Measurements from ENCODE around the gene TSC1.

Gene TSC1

DNA sequence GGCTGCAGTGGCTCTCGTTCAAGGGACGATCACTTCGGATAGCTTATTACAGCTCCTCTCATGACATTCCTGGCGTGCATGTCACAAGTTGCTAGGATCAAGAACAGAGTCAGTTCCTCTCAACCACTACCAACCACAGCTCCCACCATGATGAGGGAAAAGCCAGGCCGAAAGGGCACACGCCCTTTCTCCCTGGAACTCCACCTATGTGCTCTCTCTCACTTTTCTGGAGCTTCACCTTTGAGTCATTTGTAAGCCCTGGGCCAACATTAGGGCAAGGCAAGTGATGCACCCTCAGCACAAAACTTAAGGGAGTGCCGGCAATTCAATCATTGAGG, 64.1 kb downstream of the TSC1 start:
- DNase-seq (ENCODE audit: low read depth): peak; percentile 19
- no peak overlapping the region for H3K4me3 ChIP-seq (ENCODE audit: low read length)

GRCh38 chr9:132879457-132880323, 64.7 kb downstream of the TSC1 start:
- H3K4me3 ChIP-seq (ENCODE audit: low read length): no peak overlapping the region
- no peak for DNase-seq (ENCODE audit: low read depth)
- TF ChIP-seq, protein P1, sequence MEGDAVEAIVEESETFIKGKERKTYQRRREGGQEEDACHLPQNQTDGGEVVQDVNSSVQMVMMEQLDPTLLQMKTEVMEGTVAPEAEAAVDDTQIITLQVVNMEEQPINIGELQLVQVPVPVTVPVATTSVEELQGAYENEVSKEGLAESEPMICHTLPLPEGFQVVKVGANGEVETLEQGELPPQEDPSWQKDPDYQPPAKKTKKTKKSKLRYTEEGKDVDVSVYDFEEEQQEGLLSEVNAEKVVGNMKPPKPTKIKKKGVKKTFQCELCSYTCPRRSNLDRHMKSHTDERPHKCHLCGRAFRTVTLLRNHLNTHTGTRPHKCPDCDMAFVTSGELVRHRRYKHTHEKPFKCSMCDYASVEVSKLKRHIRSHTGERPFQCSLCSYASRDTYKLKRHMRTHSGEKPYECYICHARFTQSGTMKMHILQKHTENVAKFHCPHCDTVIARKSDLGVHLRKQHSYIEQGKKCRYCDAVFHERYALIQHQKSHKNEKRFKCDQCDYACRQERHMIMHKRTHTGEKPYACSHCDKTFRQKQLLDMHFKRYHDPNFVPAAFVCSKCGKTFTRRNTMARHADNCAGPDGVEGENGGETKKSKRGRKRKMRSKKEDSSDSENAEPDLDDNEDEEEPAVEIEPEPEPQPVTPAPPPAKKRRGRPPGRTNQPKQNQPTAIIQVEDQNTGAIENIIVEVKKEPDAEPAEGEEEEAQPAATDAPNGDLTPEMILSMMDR (conservative IDR thresholded peaks at IDR 0.05; ENCODE audit: low read depth, low read length): no peak

More for the DNA sequence above, 64.1 kb downstream of the TSC1 start:
- TF ChIP-seq, protein P1 (conservative IDR thresholded peaks at IDR 0.05; ENCODE audit: low read depth, low read length): no peak

- no peak for DNase-seq (ENCODE audit: low read depth)
- TF ChIP-seq, protein P1 (conservative IDR thresholded peaks at IDR 0.05; ENCODE audit: low read depth, low read length): no peak
- peak within 1 kb of the TSS; percentile 97 for H3K4me3 ChIP-seq (ENCODE audit: low read length)
Measured at GRCh38 chr9:132878695-132879456, 65.5 kb downstream of the TSC1 start, which contains the start of gene SPACA9. TSS of gene SPACA9 (plus strand) at chr9:132878898. CDS start at chr9:132883948, 5,050 bp downstream.

GRCh38 chr9:132877824-132878694, 66.4 kb downstream of the TSC1 start, which contains the start of gene AK8:
TSS of gene AK8 (minus strand) at chr9:132878284. CDS start at chr9:132878255, 29 bp downstream.
- H3K4me3 ChIP-seq (ENCODE audit: low read length): peak within 1 kb of the TSS; percentile 97
- TF ChIP-seq, protein P1 (conservative IDR thresholded peaks at IDR 0.05; ENCODE audit: low read depth, low read length): no peak
- DNase-seq (ENCODE audit: low read depth): no peak

DNA sequence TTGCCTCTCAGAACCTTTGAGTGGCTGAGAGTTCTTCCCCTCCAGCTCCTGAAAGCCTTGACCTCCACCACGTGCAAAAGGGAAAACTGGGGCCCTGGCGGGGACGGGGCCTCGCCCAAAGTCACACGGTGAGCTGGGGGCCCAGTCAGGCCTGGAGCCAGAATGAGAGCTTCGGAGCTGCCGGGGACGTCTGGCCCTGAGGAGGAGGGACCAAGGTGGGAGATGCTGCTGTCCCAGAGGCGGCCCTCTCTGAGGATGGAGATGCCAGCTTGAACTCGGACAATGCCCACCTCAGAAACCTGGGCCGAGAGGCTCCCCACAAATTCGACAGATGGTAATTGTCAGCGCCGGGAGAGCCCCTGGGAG, 67.0 kb downstream of the TSC1 start:
- no peak for DNase-seq (ENCODE audit: low read depth)
- peak overlapping the region; percentile 97 for H3K4me3 ChIP-seq (ENCODE audit: low read length)
- TF ChIP-seq, protein P1 (conservative IDR thresholded peaks at IDR 0.05; ENCODE audit: low read depth, low read length): no peak

DNA sequence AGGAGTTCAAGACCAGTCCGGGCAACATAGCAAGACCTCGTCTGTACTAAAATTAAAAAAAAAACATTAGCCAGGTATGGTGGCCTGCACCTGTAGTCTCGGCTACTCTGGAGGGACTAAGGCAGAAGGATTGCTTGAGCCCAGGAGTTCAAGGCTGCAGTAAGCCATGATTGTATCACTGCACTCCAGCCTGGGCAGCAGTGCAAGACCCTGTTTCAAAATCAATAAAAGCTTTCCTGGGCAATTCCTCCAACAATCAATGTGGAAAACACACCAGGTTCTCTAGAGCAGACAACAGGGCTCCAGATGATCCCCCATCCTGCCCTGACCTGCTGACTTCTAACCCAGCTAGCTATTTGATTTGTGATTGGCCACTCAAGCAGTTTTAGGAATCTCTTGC, 67.6 kb downstream of the TSC1 start:
- no peak overlapping the region for H3K4me3 ChIP-seq (ENCODE audit: low read length)
- TF ChIP-seq, protein P1 (conservative IDR thresholded peaks at IDR 0.05; ENCODE audit: low read depth, low read length): no peak
- DNase-seq (ENCODE audit: low read depth): no peak
